GM23338 (cell line): ENCODE data around the gene GOLGA1. TPM values are rescaled to one million over a fixed set of nuclear protein-coding genes. Genes with fewer than 3 reads are reported as not detected.

ENCODE experiments used
- ATAC-seq: fragments of 200-7000 bp; cut with Tn5 transposase; 3 replicates; pipeline ENCODE4 v1.9.1; 2020
- DNase-seq: peaks from one replicate; pipeline ENCODE4 v3.0.0-alpha.2; 2015; ENCODE audit warnings: low spot score
- H2AFZ ChIP-seq: fragments of 200-600 bp; sonication (generic); 2 replicates; pipeline ENCODE4 v1.8.0; 2016; ENCODE audit warnings: antibody characterized with exemption, mild to moderate bottlenecking, moderate library complexity
- H3F3A ChIP-seq: fragments of 200-600 bp; sonication (generic); replicated peaks from 2 replicates; pipeline ENCODE4 v1.8.0; 2017; ENCODE audit warnings: antibody characterized with exemption, mixed run types, low read depth
- H3K27ac ChIP-seq: fragments of 200-600 bp; sonication (generic); 2 replicates; pipeline ENCODE4 v1.6.1; 2016; ENCODE audit warnings: low read depth
- H3K27me3 ChIP-seq: fragments of 200-600 bp; sonication (generic); 2 replicates; pipeline ENCODE4 v1.8.0; 2016; ENCODE audit warnings: mild to moderate bottlenecking, mixed run types, moderate library complexity; ENCODE audit not compliant: insufficient read depth
- H3K36me3 ChIP-seq: fragments of 200-600 bp; sonication (generic); 2 replicates; pipeline ENCODE4 v1.8.0; 2016; ENCODE audit warnings: mild to moderate bottlenecking; ENCODE audit not compliant: insufficient read depth
- H3K4me1 ChIP-seq: fragments of 200-600 bp; sonication (generic); 2 replicates; pipeline ENCODE4 v1.8.0; 2016; ENCODE audit warnings: mild to moderate bottlenecking, moderate library complexity; ENCODE audit not compliant: insufficient read depth
- H3K4me2 ChIP-seq: fragments of 200-600 bp; sonication (generic); 2 replicates; pipeline ENCODE4 v1.7.1; 2017; ENCODE audit warnings: mixed run types
- H3K4me3 ChIP-seq: fragments of 200-600 bp; sonication (generic); 2 replicates; pipeline ENCODE4 v1.6.1; 2016; ENCODE audit warnings: mixed run types
- H3K79me2 ChIP-seq: fragments of 200-600 bp; sonication (generic); replicated peaks from 2 replicates; pipeline ENCODE4 v1.8.0; 2017; ENCODE audit warnings: mild to moderate bottlenecking; ENCODE audit not compliant: insufficient read depth
- H3K9me2 ChIP-seq: fragments of 200-600 bp; sonication (generic); 2 replicates; pipeline ENCODE4 v1.8.0; 2017; ENCODE audit not compliant: insufficient read depth
- H4K20me1 ChIP-seq: fragments of 200-600 bp; sonication (generic); replicated peaks from 2 replicates; pipeline ENCODE4 v1.8.0; 2017; ENCODE audit warnings: mild to moderate bottlenecking; ENCODE audit not compliant: insufficient read depth
- H3K27ac Mint-ChIP-seq: 2 replicates; pipeline ENCODE4 v1.8.0; 2020; ENCODE audit warnings: inconsistent platforms, mild to moderate bottlenecking, moderate library complexity, mixed read lengths
- H3K27me3 Mint-ChIP-seq: 3 replicates; pipeline ENCODE4 v1.8.0; 2022; ENCODE audit warnings: low read depth, mild to moderate bottlenecking, moderate library complexity, mixed read lengths, inconsistent platforms; ENCODE audit not compliant: insufficient read depth, poor library complexity
- H3K36me3 Mint-ChIP-seq: 3 replicates; pipeline ENCODE4 v1.8.0; 2021; ENCODE audit warnings: low read depth, mild to moderate bottlenecking, inconsistent platforms, moderate library complexity, mixed read lengths
- H3K4me1 Mint-ChIP-seq: 3 replicates; pipeline ENCODE4 v1.8.0; 2020; ENCODE audit warnings: mild to moderate bottlenecking, inconsistent platforms, mixed read lengths
- H3K4me3 Mint-ChIP-seq: 3 replicates; pipeline ENCODE4 v1.8.0; 2021; ENCODE audit warnings: moderate library complexity, mild to moderate bottlenecking, inconsistent platforms, mixed read lengths
- H3K9me3 Mint-ChIP-seq: 3 replicates; pipeline ENCODE4 v1.8.0; 2020; ENCODE audit warnings: moderate library complexity, mild to moderate bottlenecking, inconsistent platforms, mixed read lengths
- CREB1 ChIP-seq: fragments of 250-450 bp; sonication (Bioruptor Pico); IDR thresholded peaks from 2 replicates; pipeline ENCODE4 v1.5.0; 2020; ENCODE audit warnings: low read depth, mild to moderate bottlenecking, moderate library complexity
- EZH2 ChIP-seq: fragments of 200-600 bp; sonication (generic); IDR thresholded peaks from one replicate; pipeline ENCODE4 v1.8.0; 2017; ENCODE audit warnings: antibody characterized with exemption, mild to moderate bottlenecking, low read depth; ENCODE audit not compliant: unreplicated experiment
- EZH2phosphoT487 ChIP-seq: fragments of 200-600 bp; sonication (generic); IDR thresholded peaks from one replicate; pipeline ENCODE4 v1.8.1; 2018; ENCODE audit warnings: antibody characterized with exemption; ENCODE audit not compliant: unreplicated experiment
- JUNB ChIP-seq: IDR thresholded peaks from one replicate; pipeline ENCODE4 v1.6.1; 2016; ENCODE audit warnings: antibody characterized with exemption; ENCODE audit not compliant: unreplicated experiment
- NANOG ChIP-seq: IDR thresholded peaks from 2 replicates; pipeline ENCODE4 v1.6.1; 2016; ENCODE audit warnings: antibody characterized with exemption, borderline replicate concordance
- POLR2AphosphoS5 ChIP-seq: IDR thresholded peaks from 2 replicates; pipeline ENCODE4 v1.6.1; 2016; ENCODE audit warnings: antibody characterized with exemption, low read depth
- STAT1 ChIP-seq: IDR thresholded peaks from one replicate; pipeline ENCODE4 v1.6.1; 2016; ENCODE audit warnings: antibody characterized with exemption; ENCODE audit not compliant: unreplicated experiment
- ZNF114 ChIP-seq: fragments of 250-450 bp; sonication (Bioruptor Pico); IDR thresholded peaks from 2 replicates; pipeline ENCODE4 v1.5.0; 2020; ENCODE audit warnings: mild to moderate bottlenecking, moderate library complexity
- ZNF331 ChIP-seq: fragments of 250-450 bp; sonication (Bioruptor Pico); IDR thresholded peaks from 2 replicates; pipeline ENCODE4 v1.5.0; 2020; ENCODE audit warnings: low read depth, mild to moderate bottlenecking, moderate library complexity
- polyA plus RNA-seq: library from polyadenylated mRNA; unstranded; fragments of >200 nt; fragmentation: Nextera tagmentation; extraction: Ambion mirVana; gene quantifications from 2 replicates; pipeline ENCODE4 v1.2.1, GENCODE V29; 2016
- total RNA-seq: library from RNA; depleted of rRNA; stranded (reverse); fragments of >200 nt; shearing (Covaris generic); gene quantifications from 2 replicates; pipeline ENCODE4 v1.2.3, GENCODE V29; 2014
- TF ChIP-seq, protein P1 (sequence below): IDR thresholded peaks from one replicate; pipeline ENCODE4 v1.6.1; 2018; ENCODE audit warnings: antibody characterized with exemption; ENCODE audit not compliant: unreplicated experiment
- TF ChIP-seq, protein P2 (sequence below): IDR thresholded peaks from 2 replicates; pipeline ENCODE4 v1.6.1; 2016; ENCODE audit warnings: antibody characterized with exemption
- TF ChIP-seq, protein P3 (sequence below), 2 experiments: fragments of 200-600 bp in 1 of 2; sonication (generic) in 1 of 2; conservative IDR thresholded peaks; 2 replicates each; pipeline versions ENCODE4 v1.5.1 to v1.6.1; 2016 to 2017; ENCODE audit warnings: antibody characterized with exemption in 2 of 2, low read depth in 2 of 2, mild to moderate bottlenecking in 2 of 2, moderate library complexity in 1 of 2
- TF ChIP-seq, protein P4 (sequence below): fragments of 250-450 bp; sonication (Bioruptor Pico); IDR thresholded peaks from 2 replicates; pipeline ENCODE4 v1.5.0; 2020; ENCODE audit warnings: mild to moderate bottlenecking, moderate library complexity

Gene GOLGA1
- total and polyA plus RNA-seq, 2 experiments from 2014 or later, result 6.1 to 8.0 TPM

DNA sequence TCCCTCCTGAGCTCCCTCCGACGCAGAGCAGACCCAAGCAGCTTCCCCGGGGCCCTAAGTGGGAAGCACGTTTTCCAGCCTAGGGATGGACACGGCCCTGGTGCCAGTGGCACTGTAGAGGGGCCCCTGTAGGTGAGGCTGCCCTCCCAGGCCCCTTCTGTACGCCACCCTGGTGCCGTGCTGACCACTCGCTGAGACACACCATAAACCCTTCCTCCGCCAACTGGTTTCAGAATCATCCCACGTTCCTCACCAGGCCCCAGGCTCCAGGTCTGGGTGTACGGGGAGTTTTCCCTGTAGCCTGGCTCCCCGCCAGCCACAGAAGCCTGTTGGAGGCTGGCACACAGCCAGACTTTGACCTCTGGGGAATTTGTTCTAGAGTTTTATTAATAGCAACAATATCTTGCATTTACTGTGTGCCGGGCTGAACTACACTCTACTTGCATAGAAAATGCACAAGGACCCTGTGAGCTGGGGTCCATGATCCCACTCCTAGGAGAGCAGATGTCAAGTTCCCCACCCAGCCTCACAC lies 105.8 kb downstream of the GOLGA1 start:
- H3K27ac Mint-ChIP-seq, result no peak overlapping the region
- peaks cover 6% of the 10 kb centered on the region; the same call in 2 of the 3 replicates for H3K4me1 Mint-ChIP-seq
- no peaks in the 10 kb centered on the region for H4K20me1 ChIP-seq
- no peaks in the 10 kb centered on the region for H3K27me3 ChIP-seq
- no peaks in the 10 kb centered on the region for H3K36me3 Mint-ChIP-seq
- ATAC-seq, result no peak
- no peak overlapping the region for H3K4me3 Mint-ChIP-seq
- H3K4me3 ChIP-seq, result no peak overlapping the region
- no peak for DNase-seq
- H2AFZ ChIP-seq, result no peak overlapping the region
- H3F3A ChIP-seq, result peaks cover 4% of the 10 kb centered on the region; the same call in 1 of the 2 replicates
- no peaks in the 10 kb centered on the region for H3K9me2 ChIP-seq
- no peak overlapping the region for H3K4me2 ChIP-seq
- no peak overlapping the region for H3K27ac ChIP-seq
- no peaks in the 10 kb centered on the region for H3K4me1 ChIP-seq
- no peaks in the 10 kb centered on the region for H3K36me3 ChIP-seq
- H3K79me2 ChIP-seq, result no peaks in the 10 kb centered on the region
- no peaks in the 10 kb centered on the region for H3K9me3 Mint-ChIP-seq
- TF ChIP-seq JUNB (no peak), POLR2AphosphoS5 (no peak), CREB1 (CRISPR knock-in tag) (no peak), EZH2phosphoT487 (no peak), STAT1 (no peak), ZNF114 (CRISPR knock-in tag) (no peak), ZNF331 (no peak), NANOG (no peak), EZH2 (no peak)
- TF ChIP-seq, protein P1, sequence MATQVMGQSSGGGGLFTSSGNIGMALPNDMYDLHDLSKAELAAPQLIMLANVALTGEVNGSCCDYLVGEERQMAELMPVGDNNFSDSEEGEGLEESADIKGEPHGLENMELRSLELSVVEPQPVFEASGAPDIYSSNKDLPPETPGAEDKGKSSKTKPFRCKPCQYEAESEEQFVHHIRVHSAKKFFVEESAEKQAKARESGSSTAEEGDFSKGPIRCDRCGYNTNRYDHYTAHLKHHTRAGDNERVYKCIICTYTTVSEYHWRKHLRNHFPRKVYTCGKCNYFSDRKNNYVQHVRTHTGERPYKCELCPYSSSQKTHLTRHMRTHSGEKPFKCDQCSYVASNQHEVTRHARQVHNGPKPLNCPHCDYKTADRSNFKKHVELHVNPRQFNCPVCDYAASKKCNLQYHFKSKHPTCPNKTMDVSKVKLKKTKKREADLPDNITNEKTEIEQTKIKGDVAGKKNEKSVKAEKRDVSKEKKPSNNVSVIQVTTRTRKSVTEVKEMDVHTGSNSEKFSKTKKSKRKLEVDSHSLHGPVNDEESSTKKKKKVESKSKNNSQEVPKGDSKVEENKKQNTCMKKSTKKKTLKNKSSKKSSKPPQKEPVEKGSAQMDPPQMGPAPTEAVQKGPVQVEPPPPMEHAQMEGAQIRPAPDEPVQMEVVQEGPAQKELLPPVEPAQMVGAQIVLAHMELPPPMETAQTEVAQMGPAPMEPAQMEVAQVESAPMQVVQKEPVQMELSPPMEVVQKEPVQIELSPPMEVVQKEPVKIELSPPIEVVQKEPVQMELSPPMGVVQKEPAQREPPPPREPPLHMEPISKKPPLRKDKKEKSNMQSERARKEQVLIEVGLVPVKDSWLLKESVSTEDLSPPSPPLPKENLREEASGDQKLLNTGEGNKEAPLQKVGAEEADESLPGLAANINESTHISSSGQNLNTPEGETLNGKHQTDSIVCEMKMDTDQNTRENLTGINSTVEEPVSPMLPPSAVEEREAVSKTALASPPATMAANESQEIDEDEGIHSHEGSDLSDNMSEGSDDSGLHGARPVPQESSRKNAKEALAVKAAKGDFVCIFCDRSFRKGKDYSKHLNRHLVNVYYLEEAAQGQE, result no peak
- TF ChIP-seq, protein P2, sequence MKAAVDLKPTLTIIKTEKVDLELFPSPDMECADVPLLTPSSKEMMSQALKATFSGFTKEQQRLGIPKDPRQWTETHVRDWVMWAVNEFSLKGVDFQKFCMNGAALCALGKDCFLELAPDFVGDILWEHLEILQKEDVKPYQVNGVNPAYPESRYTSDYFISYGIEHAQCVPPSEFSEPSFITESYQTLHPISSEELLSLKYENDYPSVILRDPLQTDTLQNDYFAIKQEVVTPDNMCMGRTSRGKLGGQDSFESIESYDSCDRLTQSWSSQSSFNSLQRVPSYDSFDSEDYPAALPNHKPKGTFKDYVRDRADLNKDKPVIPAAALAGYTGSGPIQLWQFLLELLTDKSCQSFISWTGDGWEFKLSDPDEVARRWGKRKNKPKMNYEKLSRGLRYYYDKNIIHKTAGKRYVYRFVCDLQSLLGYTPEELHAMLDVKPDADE, result no peak
- TF ChIP-seq, protein P3, sequence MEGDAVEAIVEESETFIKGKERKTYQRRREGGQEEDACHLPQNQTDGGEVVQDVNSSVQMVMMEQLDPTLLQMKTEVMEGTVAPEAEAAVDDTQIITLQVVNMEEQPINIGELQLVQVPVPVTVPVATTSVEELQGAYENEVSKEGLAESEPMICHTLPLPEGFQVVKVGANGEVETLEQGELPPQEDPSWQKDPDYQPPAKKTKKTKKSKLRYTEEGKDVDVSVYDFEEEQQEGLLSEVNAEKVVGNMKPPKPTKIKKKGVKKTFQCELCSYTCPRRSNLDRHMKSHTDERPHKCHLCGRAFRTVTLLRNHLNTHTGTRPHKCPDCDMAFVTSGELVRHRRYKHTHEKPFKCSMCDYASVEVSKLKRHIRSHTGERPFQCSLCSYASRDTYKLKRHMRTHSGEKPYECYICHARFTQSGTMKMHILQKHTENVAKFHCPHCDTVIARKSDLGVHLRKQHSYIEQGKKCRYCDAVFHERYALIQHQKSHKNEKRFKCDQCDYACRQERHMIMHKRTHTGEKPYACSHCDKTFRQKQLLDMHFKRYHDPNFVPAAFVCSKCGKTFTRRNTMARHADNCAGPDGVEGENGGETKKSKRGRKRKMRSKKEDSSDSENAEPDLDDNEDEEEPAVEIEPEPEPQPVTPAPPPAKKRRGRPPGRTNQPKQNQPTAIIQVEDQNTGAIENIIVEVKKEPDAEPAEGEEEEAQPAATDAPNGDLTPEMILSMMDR (conservative IDR thresholded peaks at IDR 0.05; ENCODE audit: low read depth in 2 of 2), result no peak
- TF ChIP-seq, protein P4, sequence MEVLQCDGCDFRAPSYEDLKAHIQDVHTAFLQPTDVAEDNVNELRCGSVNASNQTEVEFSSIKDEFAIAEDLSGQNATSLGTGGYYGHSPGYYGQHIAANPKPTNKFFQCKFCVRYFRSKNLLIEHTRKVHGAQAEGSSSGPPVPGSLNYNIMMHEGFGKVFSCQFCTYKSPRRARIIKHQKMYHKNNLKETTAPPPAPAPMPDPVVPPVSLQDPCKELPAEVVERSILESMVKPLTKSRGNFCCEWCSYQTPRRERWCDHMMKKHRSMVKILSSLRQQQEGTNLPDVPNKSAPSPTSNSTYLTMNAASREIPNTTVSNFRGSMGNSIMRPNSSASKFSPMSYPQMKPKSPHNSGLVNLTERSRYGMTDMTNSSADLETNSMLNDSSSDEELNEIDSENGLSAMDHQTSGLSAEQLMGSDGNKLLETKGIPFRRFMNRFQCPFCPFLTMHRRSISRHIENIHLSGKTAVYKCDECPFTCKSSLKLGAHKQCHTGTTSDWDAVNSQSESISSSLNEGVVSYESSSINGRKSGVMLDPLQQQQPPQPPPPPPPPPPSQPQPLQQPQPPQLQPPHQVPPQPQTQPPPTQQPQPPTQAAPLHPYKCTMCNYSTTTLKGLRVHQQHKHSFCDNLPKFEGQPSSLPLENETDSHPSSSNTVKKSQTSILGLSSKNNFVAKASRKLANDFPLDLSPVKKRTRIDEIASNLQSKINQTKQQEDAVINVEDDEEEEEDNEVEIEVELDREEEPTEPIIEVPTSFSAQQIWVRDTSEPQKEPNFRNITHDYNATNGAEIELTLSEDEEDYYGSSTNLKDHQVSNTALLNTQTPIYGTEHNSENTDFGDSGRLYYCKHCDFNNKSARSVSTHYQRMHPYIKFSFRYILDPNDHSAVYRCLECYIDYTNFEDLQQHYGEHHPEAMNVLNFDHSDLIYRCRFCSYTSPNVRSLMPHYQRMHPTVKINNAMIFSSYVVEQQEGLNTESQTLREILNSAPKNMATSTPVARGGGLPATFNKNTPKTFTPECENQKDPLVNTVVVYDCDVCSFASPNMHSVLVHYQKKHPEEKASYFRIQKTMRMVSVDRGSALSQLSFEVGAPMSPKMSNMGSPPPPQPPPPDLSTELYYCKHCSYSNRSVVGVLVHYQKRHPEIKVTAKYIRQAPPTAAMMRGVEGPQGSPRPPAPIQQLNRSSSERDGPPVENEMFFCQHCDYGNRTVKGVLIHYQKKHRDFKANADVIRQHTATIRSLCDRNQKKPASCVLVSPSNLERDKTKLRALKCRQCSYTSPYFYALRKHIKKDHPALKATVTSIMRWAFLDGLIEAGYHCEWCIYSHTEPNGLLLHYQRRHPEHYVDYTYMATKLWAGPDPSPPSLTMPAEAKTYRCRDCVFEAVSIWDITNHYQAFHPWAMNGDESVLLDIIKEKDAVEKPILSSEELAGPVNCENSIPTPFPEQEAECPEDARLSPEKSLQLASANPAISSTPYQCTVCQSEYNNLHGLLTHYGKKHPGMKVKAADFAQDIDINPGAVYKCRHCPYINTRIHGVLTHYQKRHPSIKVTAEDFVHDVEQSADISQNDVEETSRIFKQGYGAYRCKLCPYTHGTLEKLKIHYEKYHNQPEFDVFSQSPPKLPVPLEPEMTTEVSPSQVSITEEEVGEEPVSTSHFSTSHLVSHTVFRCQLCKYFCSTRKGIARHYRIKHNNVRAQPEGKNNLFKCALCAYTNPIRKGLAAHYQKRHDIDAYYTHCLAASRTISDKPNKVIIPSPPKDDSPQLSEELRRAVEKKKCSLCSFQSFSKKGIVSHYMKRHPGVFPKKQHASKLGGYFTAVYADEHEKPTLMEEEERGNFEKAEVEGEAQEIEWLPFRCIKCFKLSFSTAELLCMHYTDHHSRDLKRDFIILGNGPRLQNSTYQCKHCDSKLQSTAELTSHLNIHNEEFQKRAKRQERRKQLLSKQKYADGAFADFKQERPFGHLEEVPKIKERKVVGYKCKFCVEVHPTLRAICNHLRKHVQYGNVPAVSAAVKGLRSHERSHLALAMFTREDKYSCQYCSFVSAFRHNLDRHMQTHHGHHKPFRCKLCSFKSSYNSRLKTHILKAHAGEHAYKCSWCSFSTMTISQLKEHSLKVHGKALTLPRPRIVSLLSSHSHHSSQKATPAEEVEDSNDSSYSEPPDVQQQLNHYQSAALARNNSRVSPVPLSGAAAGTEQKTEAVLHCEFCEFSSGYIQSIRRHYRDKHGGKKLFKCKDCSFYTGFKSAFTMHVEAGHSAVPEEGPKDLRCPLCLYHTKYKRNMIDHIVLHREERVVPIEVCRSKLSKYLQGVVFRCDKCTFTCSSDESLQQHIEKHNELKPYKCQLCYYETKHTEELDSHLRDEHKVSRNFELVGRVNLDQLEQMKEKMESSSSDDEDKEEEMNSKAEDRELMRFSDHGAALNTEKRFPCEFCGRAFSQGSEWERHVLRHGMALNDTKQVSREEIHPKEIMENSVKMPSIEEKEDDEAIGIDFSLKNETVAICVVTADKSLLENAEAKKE (CRISPR knock-in tag), result no peak
- peaks cover 2% of the 10 kb centered on the region for H3K27me3 Mint-ChIP-seq
